HCT116 (cell line): ENCODE results near the gene BBLN. TPM values are rescaled to one million over a fixed set of nuclear protein-coding genes. Genes with fewer than 3 reads are reported as not detected.

ENCODE experiments used
- ATAC-seq: fragments of 200-7000 bp; cut with Tn5 transposase; 2 replicates; pipeline ENCODE4 v1.9.1; 2020; ENCODE audit warnings: mild to moderate bottlenecking, moderate library complexity
- BruUV-seq: library from RNA; stranded (reverse); fragments of 400-500 nt; replicated peaks from 2 replicates; lab custom pipeline; 2021; lab: Mats Ljungman, UMichigan
- CTCF ChIA-PET: fragments of 300-600 bp; sonication (Branson Sonifier 250); formaldehyde crosslinking; loops from one replicate; lab custom pipeline; 2021; ENCODE audit warnings: antibody characterized with exemption; lab: Charles Lee
- POLR2A ChIA-PET: fragments of 300-600, 350-600 bp; sonication (Branson Sonifier 250); formaldehyde crosslinking; loops from one replicate; lab custom pipeline; 2021; ENCODE audit warnings: antibody characterized with exemption; lab: Charles Lee
- RAD21 ChIA-PET, 2 experiments: fragments of 300-600 bp; sonication (Branson Sonifier 250); formaldehyde crosslinking; loops; one replicate each; lab custom pipeline; 2023; ENCODE audit warnings: low total read pairs in 2 of 2; ENCODE audit not compliant: uncharacterized antibody in 2 of 2, unreplicated experiment in 2 of 2, low non-redundant PET in 1 of 2; lab: Charles Lee
- DNase-seq: peaks from one replicate; pipeline ENCODE4 v3.0.0-alpha.2; 2010; ENCODE audit warnings: low read depth, low spot score
- H2AFZ ChIP-seq: fragments of 200-600 bp; shearing (Covaris generic), sonication (generic); 2 replicates; pipeline ENCODE4 v1.6.1; 2017; ENCODE audit warnings: low read depth, mixed run types, mixed read lengths, antibody characterized with exemption, low read length; ENCODE audit not compliant: poor library complexity, severe bottlenecking
- H3K27ac ChIP-seq: 2 replicates; pipeline ENCODE4 v1.5.1; 2012; ENCODE audit warnings: low read depth, low read length
- H3K27me3 ChIP-seq: fragments of 200-600 bp; sonication (generic); 2 replicates; pipeline ENCODE4 v1.6.1; 2016; ENCODE audit warnings: mixed run types, low read length, mixed read lengths; ENCODE audit not compliant: insufficient read depth
- H3K36me3 ChIP-seq, 2 experiments: fragments of 200-500 bp in 1 of 2; fragments of 200-600 bp in 1 of 2; sonication (Bioruptor generic) in 1 of 2; sonication (generic) in 1 of 2; 2 replicates each; pipeline versions ENCODE4 v1.5.1 to v1.6.1; 2014 to 2016; ENCODE audit warnings: low read length in 2 of 2, inconsistent platforms in 1 of 2, mixed read lengths in 1 of 2, mixed run types in 1 of 2; ENCODE audit not compliant: insufficient read depth in 2 of 2, control insufficient read depth in 1 of 2
- H3K4me1 ChIP-seq, 2 experiments: fragments of 200-600 bp in 1 of 2; sonication (generic) in 1 of 2; 2 replicates each; pipeline versions ENCODE4 v1.5.1 to v1.6.1; 2012 to 2017; ENCODE audit warnings: low read length in 2 of 2, inconsistent platforms in 1 of 2, mild to moderate bottlenecking in 1 of 2, mixed read lengths in 1 of 2, mixed run types in 1 of 2, moderate library complexity in 1 of 2; ENCODE audit not compliant: insufficient read depth in 2 of 2, control insufficient read depth in 1 of 2
- H3K4me2 ChIP-seq: fragments of 200-600 bp; sonication (generic); 2 replicates; pipeline ENCODE4 v1.6.1; 2017; ENCODE audit warnings: mixed run types, low read length, mixed read lengths
- H3K4me3 ChIP-seq, 2 experiments: fragments of 200-600 bp in 1 of 2; sonication (generic) in 1 of 2; replicated peaks in 1 of 2; 2 replicates each; pipeline ENCODE4 v1.5.1; 2011 to 2016; ENCODE audit warnings: low read length in 2 of 2, control low read depth in 1 of 2, low read depth in 1 of 2, mild to moderate bottlenecking in 1 of 2, mixed read lengths in 1 of 2, mixed run types in 1 of 2
- H3K79me2 ChIP-seq: fragments of 200-600 bp; sonication (generic); 2 replicates; pipeline ENCODE4 v1.6.1; 2017; ENCODE audit warnings: mild to moderate bottlenecking, mixed run types, low read length, moderate library complexity, mixed read lengths; ENCODE audit not compliant: insufficient read depth
- H3K9ac ChIP-seq: fragments of 200-600 bp; sonication (generic); 2 replicates; pipeline ENCODE4 v1.6.1; 2016; ENCODE audit warnings: low read length, mixed read lengths
- H3K9me2 ChIP-seq: fragments of 200-600 bp; sonication (generic), shearing (Covaris generic); 2 replicates; pipeline ENCODE4 v1.6.1; 2017; ENCODE audit warnings: mixed run types, mild to moderate bottlenecking, moderate library complexity; ENCODE audit not compliant: insufficient read depth
- H3K9me3 ChIP-seq, 2 experiments: fragments of 200-500 bp in 1 of 2; fragments of 200-600 bp in 1 of 2; sonication (Bioruptor generic) in 1 of 2; sonication (generic) in 1 of 2; 2 replicates each; pipeline ENCODE4 v1.6.1; 2014 to 2017; ENCODE audit warnings: low read length in 2 of 2, mixed read lengths in 2 of 2, inconsistent platforms in 1 of 2, low read depth in 1 of 2, mild to moderate bottlenecking in 1 of 2, mixed run types in 1 of 2, moderate library complexity in 1 of 2; ENCODE audit not compliant: control insufficient read depth in 1 of 2, insufficient read depth in 1 of 2
- H4K20me1 ChIP-seq: fragments of 200-600 bp; sonication (generic), shearing (Covaris generic); 2 replicates; pipeline ENCODE4 v1.6.1; 2017; ENCODE audit warnings: mixed run types, mild to moderate bottlenecking, moderate library complexity; ENCODE audit not compliant: insufficient read depth
- EGR1 ChIP-seq: IDR thresholded peaks from 2 replicates; pipeline ENCODE4 v1.6.1; 2012; ENCODE audit warnings: low read depth
- ELF1 ChIP-seq: IDR thresholded peaks from 2 replicates; pipeline ENCODE4 v1.6.1; 2012; ENCODE audit warnings: low read depth, borderline replicate concordance
- JUND ChIP-seq: IDR thresholded peaks from 2 replicates; pipeline ENCODE4 v1.6.1; 2012
- POLR2A ChIP-seq: IDR thresholded peaks from 2 replicates; pipeline ENCODE4 v1.7.0; 2011; ENCODE audit warnings: borderline replicate concordance; ENCODE audit not compliant: insufficient read depth, insufficient read length; ENCODE audit errors: extremely low read depth
- POLR2AphosphoS5 ChIP-seq: IDR thresholded peaks from 2 replicates; pipeline ENCODE4 v1.6.1; 2011; ENCODE audit warnings: mild to moderate bottlenecking, low read depth, low read length, moderate library complexity
- RAD21 ChIP-seq: IDR thresholded peaks from 2 replicates; pipeline ENCODE4 v1.6.1; 2012; ENCODE audit warnings: low read depth, mild to moderate bottlenecking
- SIN3A ChIP-seq: IDR thresholded peaks from 2 replicates; pipeline ENCODE4 v1.6.1; 2012; ENCODE audit warnings: low read depth
- SP1 ChIP-seq: IDR thresholded peaks from 2 replicates; pipeline ENCODE4 v1.6.1; 2012; ENCODE audit warnings: low read depth
- TCF7L2 ChIP-seq: IDR thresholded peaks from 2 replicates; pipeline ENCODE4 v1.7.0; 2011; ENCODE audit warnings: borderline replicate concordance, inconsistent platforms; ENCODE audit not compliant: insufficient read depth, insufficient read length; ENCODE audit errors: extremely low read depth
- ZNF274 ChIP-seq: fragments of 200-500 bp; sonication (Bioruptor generic); IDR thresholded peaks from 2 replicates; pipeline ENCODE4 v1.6.1; 2014; ENCODE audit warnings: mild to moderate bottlenecking, low read depth, low read length, inconsistent platforms
- intact Hi-C: fragments of 100-400 bp; cut with micrococcal nuclease; formaldehyde crosslinking; loops from 2 replicates; pipeline ENCODE4 v1.10.0; 2022
- total RNA-seq: library from RNA; stranded (reverse); gene quantifications from one replicate; pipeline ENCODE4 v1.2.1, GENCODE V29; 2021; ENCODE audit not compliant: unreplicated experiment
- TF ChIP-seq, protein P1 (sequence below): IDR thresholded peaks from 2 replicates; pipeline ENCODE4 v1.6.1; 2012
- TF ChIP-seq, protein P2 (sequence below): IDR thresholded peaks from 2 replicates; pipeline ENCODE4 v1.6.1; 2012
- TF ChIP-seq, protein P3 (sequence below): IDR thresholded peaks from 2 replicates; pipeline ENCODE4 v1.6.1; 2012; ENCODE audit warnings: low read depth
- TF ChIP-seq, protein P4 (sequence below), 3 experiments: fragments of 200-600 bp in 1 of 3; sonication (generic) in 1 of 3; IDR thresholded peaks in 2 of 3; conservative IDR thresholded peaks in 1 of 3; 2 replicates each; pipeline ENCODE4 v1.5.1; 2012 to 2017; ENCODE audit warnings: low read depth in 2 of 3, low read length in 2 of 3, antibody characterized with exemption in 1 of 3, borderline replicate concordance in 1 of 3, control low read depth in 1 of 3, mild to moderate bottlenecking in 1 of 3, mixed read lengths in 1 of 3, mixed run types in 1 of 3, moderate library complexity in 1 of 3; ENCODE audit not compliant: insufficient read depth in 1 of 3
- TF ChIP-seq, protein P5 (sequence below): IDR thresholded peaks from 2 replicates; pipeline ENCODE4 v1.6.1; 2011; ENCODE audit warnings: mild to moderate bottlenecking, low read length, moderate library complexity; ENCODE audit not compliant: insufficient replicate concordance; ENCODE audit errors: extremely low read depth

The BBLN gene
- total RNA-seq, 1 experiment from 2014 or later: 119 TPM

DNA sequence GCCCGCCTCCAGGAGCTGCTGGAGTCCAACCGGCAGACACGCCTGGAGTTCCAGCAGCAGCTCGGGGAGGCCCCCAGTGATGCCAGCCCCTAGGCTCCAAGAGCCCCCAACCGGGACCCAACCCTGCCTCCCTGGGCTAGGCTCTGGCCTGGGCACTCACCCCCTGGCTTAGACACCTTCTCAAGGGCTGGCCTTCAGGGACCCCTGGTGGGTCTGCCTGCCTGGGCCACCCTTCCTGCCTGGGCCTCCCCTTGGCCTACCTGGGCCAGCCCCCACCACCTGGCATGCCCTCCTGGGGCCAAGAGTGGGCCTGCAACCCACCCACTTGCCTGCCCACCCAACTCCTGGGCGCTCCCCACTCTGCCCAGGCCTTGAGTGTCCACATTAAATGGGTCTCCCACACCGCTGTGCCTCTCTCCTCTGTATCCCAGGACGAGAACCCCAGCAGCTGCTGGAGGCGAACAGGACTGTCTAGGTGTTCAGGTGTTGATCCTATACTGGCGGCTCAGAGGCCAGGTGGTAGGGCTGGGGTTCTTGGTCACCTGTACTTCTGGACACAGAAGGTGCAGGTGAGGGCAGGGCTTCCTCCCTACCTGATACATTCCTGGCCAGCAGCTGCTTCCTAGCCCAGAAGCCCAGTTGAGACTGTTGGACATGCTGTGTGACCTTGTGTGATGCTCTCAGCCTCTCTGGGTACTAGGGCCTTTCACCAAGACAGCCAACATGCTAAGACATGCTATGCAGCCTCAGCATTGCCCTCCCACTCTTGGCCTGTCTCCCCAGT lies 3.6 kb downstream of the BBLN start:
- no peaks in the 10 kb centered on the region for H4K20me1 ChIP-seq
- no peak for ATAC-seq
- intact Hi-C loops: no loop called here
- peaks cover 13% of the 10 kb centered on the region for H3K79me2 ChIP-seq
- no peak for DNase-seq
- H3K4me1 ChIP-seq: peaks cover 0 to 17% of the 10 kb centered on the region in 2 experiments; a peak in 2 of 4 replicates
- no peak overlapping the region for H3K4me3 ChIP-seq
- ChIA-PET RAD21 (no interaction called here), CTCF (no interaction called here), POLR2A (no interaction called here)
- H3K9me2 ChIP-seq: no peaks in the 10 kb centered on the region
- TF ChIP-seq SP1: no peak
- TF ChIP-seq, protein P1, sequence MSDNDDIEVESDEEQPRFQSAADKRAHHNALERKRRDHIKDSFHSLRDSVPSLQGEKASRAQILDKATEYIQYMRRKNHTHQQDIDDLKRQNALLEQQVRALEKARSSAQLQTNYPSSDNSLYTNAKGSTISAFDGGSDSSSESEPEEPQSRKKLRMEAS: no peak
- TF ChIP-seq POLR2AphosphoS5: no peak
- TF ChIP-seq ZNF274: no peak
- no peak for TF ChIP-seq POLR2A
- no peak for TF ChIP-seq JUND
- TF ChIP-seq, protein P2, sequence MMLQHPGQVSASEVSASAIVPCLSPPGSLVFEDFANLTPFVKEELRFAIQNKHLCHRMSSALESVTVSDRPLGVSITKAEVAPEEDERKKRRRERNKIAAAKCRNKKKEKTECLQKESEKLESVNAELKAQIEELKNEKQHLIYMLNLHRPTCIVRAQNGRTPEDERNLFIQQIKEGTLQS: no peak
- TF ChIP-seq SIN3A: no peak
- TF ChIP-seq EGR1: no peak
- TF ChIP-seq, protein P3, sequence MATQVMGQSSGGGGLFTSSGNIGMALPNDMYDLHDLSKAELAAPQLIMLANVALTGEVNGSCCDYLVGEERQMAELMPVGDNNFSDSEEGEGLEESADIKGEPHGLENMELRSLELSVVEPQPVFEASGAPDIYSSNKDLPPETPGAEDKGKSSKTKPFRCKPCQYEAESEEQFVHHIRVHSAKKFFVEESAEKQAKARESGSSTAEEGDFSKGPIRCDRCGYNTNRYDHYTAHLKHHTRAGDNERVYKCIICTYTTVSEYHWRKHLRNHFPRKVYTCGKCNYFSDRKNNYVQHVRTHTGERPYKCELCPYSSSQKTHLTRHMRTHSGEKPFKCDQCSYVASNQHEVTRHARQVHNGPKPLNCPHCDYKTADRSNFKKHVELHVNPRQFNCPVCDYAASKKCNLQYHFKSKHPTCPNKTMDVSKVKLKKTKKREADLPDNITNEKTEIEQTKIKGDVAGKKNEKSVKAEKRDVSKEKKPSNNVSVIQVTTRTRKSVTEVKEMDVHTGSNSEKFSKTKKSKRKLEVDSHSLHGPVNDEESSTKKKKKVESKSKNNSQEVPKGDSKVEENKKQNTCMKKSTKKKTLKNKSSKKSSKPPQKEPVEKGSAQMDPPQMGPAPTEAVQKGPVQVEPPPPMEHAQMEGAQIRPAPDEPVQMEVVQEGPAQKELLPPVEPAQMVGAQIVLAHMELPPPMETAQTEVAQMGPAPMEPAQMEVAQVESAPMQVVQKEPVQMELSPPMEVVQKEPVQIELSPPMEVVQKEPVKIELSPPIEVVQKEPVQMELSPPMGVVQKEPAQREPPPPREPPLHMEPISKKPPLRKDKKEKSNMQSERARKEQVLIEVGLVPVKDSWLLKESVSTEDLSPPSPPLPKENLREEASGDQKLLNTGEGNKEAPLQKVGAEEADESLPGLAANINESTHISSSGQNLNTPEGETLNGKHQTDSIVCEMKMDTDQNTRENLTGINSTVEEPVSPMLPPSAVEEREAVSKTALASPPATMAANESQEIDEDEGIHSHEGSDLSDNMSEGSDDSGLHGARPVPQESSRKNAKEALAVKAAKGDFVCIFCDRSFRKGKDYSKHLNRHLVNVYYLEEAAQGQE: no peak
- TF ChIP-seq RAD21: no peak
- TF ChIP-seq, protein P4, sequence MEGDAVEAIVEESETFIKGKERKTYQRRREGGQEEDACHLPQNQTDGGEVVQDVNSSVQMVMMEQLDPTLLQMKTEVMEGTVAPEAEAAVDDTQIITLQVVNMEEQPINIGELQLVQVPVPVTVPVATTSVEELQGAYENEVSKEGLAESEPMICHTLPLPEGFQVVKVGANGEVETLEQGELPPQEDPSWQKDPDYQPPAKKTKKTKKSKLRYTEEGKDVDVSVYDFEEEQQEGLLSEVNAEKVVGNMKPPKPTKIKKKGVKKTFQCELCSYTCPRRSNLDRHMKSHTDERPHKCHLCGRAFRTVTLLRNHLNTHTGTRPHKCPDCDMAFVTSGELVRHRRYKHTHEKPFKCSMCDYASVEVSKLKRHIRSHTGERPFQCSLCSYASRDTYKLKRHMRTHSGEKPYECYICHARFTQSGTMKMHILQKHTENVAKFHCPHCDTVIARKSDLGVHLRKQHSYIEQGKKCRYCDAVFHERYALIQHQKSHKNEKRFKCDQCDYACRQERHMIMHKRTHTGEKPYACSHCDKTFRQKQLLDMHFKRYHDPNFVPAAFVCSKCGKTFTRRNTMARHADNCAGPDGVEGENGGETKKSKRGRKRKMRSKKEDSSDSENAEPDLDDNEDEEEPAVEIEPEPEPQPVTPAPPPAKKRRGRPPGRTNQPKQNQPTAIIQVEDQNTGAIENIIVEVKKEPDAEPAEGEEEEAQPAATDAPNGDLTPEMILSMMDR (IDR thresholded peaks at IDR 0.05 in 2 of 3, conservative IDR thresholded peaks at IDR 0.05 in 1 of 3; ENCODE audit: borderline replicate concordance in 1 of 3, insufficient read depth in 1 of 3, low read depth in 2 of 3, low read length in 2 of 3): no peak
- no peak for TF ChIP-seq ELF1
- no peak for TF ChIP-seq TCF7L2
- TF ChIP-seq, protein P5, sequence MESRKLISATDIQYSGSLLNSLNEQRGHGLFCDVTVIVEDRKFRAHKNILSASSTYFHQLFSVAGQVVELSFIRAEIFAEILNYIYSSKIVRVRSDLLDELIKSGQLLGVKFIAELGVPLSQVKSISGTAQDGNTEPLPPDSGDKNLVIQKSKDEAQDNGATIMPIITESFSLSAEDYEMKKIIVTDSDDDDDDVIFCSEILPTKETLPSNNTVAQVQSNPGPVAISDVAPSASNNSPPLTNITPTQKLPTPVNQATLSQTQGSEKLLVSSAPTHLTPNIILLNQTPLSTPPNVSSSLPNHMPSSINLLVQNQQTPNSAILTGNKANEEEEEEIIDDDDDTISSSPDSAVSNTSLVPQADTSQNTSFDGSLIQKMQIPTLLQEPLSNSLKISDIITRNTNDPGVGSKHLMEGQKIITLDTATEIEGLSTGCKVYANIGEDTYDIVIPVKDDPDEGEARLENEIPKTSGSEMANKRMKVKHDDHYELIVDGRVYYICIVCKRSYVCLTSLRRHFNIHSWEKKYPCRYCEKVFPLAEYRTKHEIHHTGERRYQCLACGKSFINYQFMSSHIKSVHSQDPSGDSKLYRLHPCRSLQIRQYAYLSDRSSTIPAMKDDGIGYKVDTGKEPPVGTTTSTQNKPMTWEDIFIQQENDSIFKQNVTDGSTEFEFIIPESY: no peak
- BruUV-seq: no TSS peak
- no peak overlapping the region for H3K9ac ChIP-seq
- H3K9me3 ChIP-seq: no peaks in the 10 kb centered on the region
- no peak overlapping the region for H3K27ac ChIP-seq
- no peak overlapping the region for H2AFZ ChIP-seq
- no peaks in the 10 kb centered on the region for H3K27me3 ChIP-seq
- no peak overlapping the region for H3K4me2 ChIP-seq
- H3K36me3 ChIP-seq: peaks cover 15 to 22% of the 10 kb centered on the region in 2 experiments; a peak in 3 of 4 replicates
